Keratinocyte (primary cell): ENCODE measurements around the gene TMA7B. TPM values are rescaled to one million over a fixed set of nuclear protein-coding genes. Genes with fewer than 3 reads are reported as not detected.

Source experiments
- DNase-seq: peaks from one replicate; pipeline ENCODE4 v3.0.0-alpha.2; 2011; ENCODE audit warnings: low read depth, missing footprints, low spot score
- FAIRE-seq: peaks from 2 replicates; lab custom pipeline; 2011; peaks lifted over from hg19 to GRCh38; lab: Jason Lieb, UNC
- H2AFZ ChIP-seq: 2 replicates; pipeline ENCODE4 v1.6.0; 2012; ENCODE audit warnings: low read length, control low read depth, inconsistent platforms; ENCODE audit not compliant: control insufficient read depth
- H3K27ac ChIP-seq: 2 replicates; pipeline ENCODE4 v1.5.1; 2011; ENCODE audit warnings: low read length; ENCODE audit not compliant: control insufficient read depth, insufficient read depth
- H3K27me3 ChIP-seq: 3 replicates; pipeline ENCODE4 v1.6.0; 2011; ENCODE audit warnings: low read length; ENCODE audit not compliant: control insufficient read depth, insufficient read depth; ENCODE audit errors: extremely low read depth
- H3K36me3 ChIP-seq, 2 experiments: 2 replicates in 1 of 2; 3 replicates in 1 of 2; pipeline ENCODE4 v1.5.1; 2011; ENCODE audit warnings: low read length in 2 of 2, mild to moderate bottlenecking in 1 of 2; ENCODE audit not compliant: control insufficient read depth in 2 of 2, insufficient read depth in 2 of 2; ENCODE audit errors: extremely low read depth in 1 of 2
- H3K4me1 ChIP-seq: 3 replicates; pipeline ENCODE4 v1.5.1; 2011; ENCODE audit warnings: low read length; ENCODE audit not compliant: control insufficient read depth, insufficient read depth; ENCODE audit errors: extremely low read depth
- H3K4me2 ChIP-seq: 3 replicates; pipeline ENCODE4 v1.6.0; 2011; ENCODE audit warnings: low read depth, low read length; ENCODE audit not compliant: control insufficient read depth, insufficient read depth; ENCODE audit errors: extremely low read depth
- H3K4me3 ChIP-seq, 3 experiments: fragments of 200-600 bp in 1 of 3; sonication (generic) in 1 of 3; 2 replicates in 2 of 3; 3 replicates in 1 of 3; pipeline ENCODE4 v1.5.1; 2011 to 2016; ENCODE audit warnings: low read length in 3 of 3, mild to moderate bottlenecking in 3 of 3, control low read depth in 2 of 3, inconsistent platforms in 1 of 3, low read depth in 1 of 3, mixed read lengths in 1 of 3, mixed run types in 1 of 3, moderate library complexity in 1 of 3; ENCODE audit not compliant: control insufficient read depth in 2 of 3, insufficient read depth in 2 of 3; ENCODE audit errors: extremely low read depth in 1 of 3
- H3K79me2 ChIP-seq: 2 replicates; pipeline ENCODE4 v1.6.0; 2012; ENCODE audit warnings: low read length; ENCODE audit not compliant: control insufficient read depth, insufficient read depth
- H3K9ac ChIP-seq: 3 replicates; pipeline ENCODE4 v1.6.0; 2011; ENCODE audit warnings: low read length; ENCODE audit not compliant: control insufficient read depth, insufficient read depth; ENCODE audit errors: extremely low read depth
- H3K9me1 ChIP-seq: 3 replicates; pipeline ENCODE4 v1.6.0; 2011; ENCODE audit warnings: low read length; ENCODE audit not compliant: control insufficient read depth, insufficient read depth; ENCODE audit errors: extremely low read depth
- H3K9me3 ChIP-seq: 2 replicates; pipeline ENCODE4 v1.5.1; 2012; ENCODE audit warnings: low read depth, low read length; ENCODE audit not compliant: control insufficient read depth
- H4K20me1 ChIP-seq: 3 replicates; pipeline ENCODE4 v1.6.0; 2011; ENCODE audit warnings: low read length; ENCODE audit not compliant: control insufficient read depth, insufficient read depth; ENCODE audit errors: extremely low read depth
- CTCF ChIP-seq, 3 experiments: IDR thresholded peaks in 1 of 3; conservative IDR thresholded peaks in 1 of 3; optimal IDR thresholded peaks in 1 of 3; 2 replicates in 2 of 3; 3 replicates in 1 of 3; pipeline versions ENCODE3 to v1.5.1; 2011; ENCODE audit warnings: low read length in 3 of 3, mild to moderate bottlenecking in 3 of 3, moderate library complexity in 2 of 3, control low read depth in 1 of 3, inconsistent platforms in 1 of 3; ENCODE audit not compliant: insufficient read depth in 2 of 3; ENCODE audit errors: extremely low read depth in 1 of 3
- EZH2 ChIP-seq: IDR thresholded peaks from one replicate; pipeline ENCODE4 v1.6.1; 2012; ENCODE audit warnings: inconsistent platforms, mild to moderate bottlenecking, low read length, moderate library complexity
- dilution Hi-C: fragments of 300-500 bp; cut with MboI; formaldehyde crosslinking; loops from one replicate; pipeline ENCODE4 v1.7.0; 2020; ENCODE audit warnings: low sequenced_read_pairs; ENCODE audit not compliant: extremely low pct_ligation_motif_present
- polyA plus RNA-seq, 5 experiments: library from polyadenylated mRNA; depleted of rRNA in 3 of 5; stranded (reverse) in 3 of 5; stranded (forward) in 1 of 5; unstranded in 1 of 5; fragments of >200 nt; gene quantifications; 1 replicate in 1 of 5; 2 replicates in 3 of 5; 3 replicates in 1 of 5; pipeline versions ENCODE4 v1.2.1 to v1.2.3, GENCODE V29; 2011 to 2012; ENCODE audit warnings: missing spikeins in 2 of 5, low read depth in 1 of 5, low replicate concordance in 1 of 5

Gene TMA7B
- polyA plus RNA-seq, 1 donor (not counting 4 experiments of a cell fraction or from before 2014, with no cell fraction given) = not detected

GRCh38 chr22:39979458-39979857 is 19.3 kb downstream of the TMA7B start:
- H3K9ac ChIP-seq = no peak overlapping the region
- no peak overlapping the region for H3K27ac ChIP-seq
- DNase-seq (no peak), FAIRE-seq (no peak)
- dilution Hi-C loops = no loop called here
- no peak overlapping the region for H2AFZ ChIP-seq
- TF ChIP-seq EZH2 = no peak
- no peak for TF ChIP-seq CTCF (optimal IDR thresholded peaks at IDR 0.05 in 1 of 3, IDR thresholded peaks at IDR 0.05 in 1 of 3, conservative IDR thresholded peaks at IDR 0.05 in 1 of 3; ENCODE audit: extremely low read depth in 1 of 3, insufficient read depth in 2 of 3, low read length in 3 of 3)
- H3K27me3 ChIP-seq = peaks cover 16% of the 10 kb centered on the region
- H3K36me3 ChIP-seq = no peaks in the 10 kb centered on the region
- H3K4me3 ChIP-seq = no peak overlapping the region
- H3K9me3 ChIP-seq = no peaks in the 10 kb centered on the region
- H4K20me1 ChIP-seq = no peaks in the 10 kb centered on the region
- H3K4me2 ChIP-seq = no peak overlapping the region
- H3K4me1 ChIP-seq = peaks cover 8% of the 10 kb centered on the region
- H3K9me1 ChIP-seq = no peaks in the 10 kb centered on the region
- no peaks in the 10 kb centered on the region for H3K79me2 ChIP-seq

GRCh38 chr22:39980596-39980995 is 20.4 kb downstream of the TMA7B start:
- H3K27me3 ChIP-seq = peaks cover 16% of the 10 kb centered on the region
- DNase-seq = no peak
- TF ChIP-seq EZH2 (no peak), CTCF (optimal IDR thresholded peaks at IDR 0.05 in 1 of 3, IDR thresholded peaks at IDR 0.05 in 1 of 3, conservative IDR thresholded peaks at IDR 0.05 in 1 of 3; ENCODE audit: extremely low read depth in 1 of 3, insufficient read depth in 2 of 3, low read length in 3 of 3) (no peak)
- no peak for FAIRE-seq
- no peaks in the 10 kb centered on the region for H3K36me3 ChIP-seq
- H3K9me1 ChIP-seq = no peaks in the 10 kb centered on the region
- H3K4me2 ChIP-seq = no peak overlapping the region
- no peaks in the 10 kb centered on the region for H3K9me3 ChIP-seq
- no peaks in the 10 kb centered on the region for H3K79me2 ChIP-seq
- peaks cover 20% of the 10 kb centered on the region for H3K4me1 ChIP-seq
- H3K27ac ChIP-seq = no peak overlapping the region
- dilution Hi-C loops = no loop called here
- H3K4me3 ChIP-seq = no peak overlapping the region
- no peak overlapping the region for H2AFZ ChIP-seq
- no peak overlapping the region for H3K9ac ChIP-seq
- H4K20me1 ChIP-seq = no peaks in the 10 kb centered on the region
